Activated CD4-positive, alpha-beta T cell treated with anti-CD3 and anti-CD28 coated beads for 36 hours (primary cell): ENCODE results near the gene RAD51B. TPM values are rescaled to one million over a fixed set of nuclear protein-coding genes. Genes with fewer than 3 reads are reported as not detected.
"Not testable (repeated sequence)": the region's sequence is repeated elsewhere in the genome, so short reads cannot be mapped to it uniquely, and the experiment has no call there.

Experiments used
- ATAC-seq: fragments of 200-7000 bp; cut with Tn5 transposase; one replicate; pipeline ENCODE4 v1.10.0; 2021; ENCODE audit warnings: mild to moderate bottlenecking, moderate library complexity
- CTCF ChIA-PET: fragments of 350-600 bp; sonication (Branson Sonifier 250); formaldehyde crosslinking; loops from one replicate; lab custom pipeline; 2021; ENCODE audit warnings: antibody characterized with exemption; lab: Charles Lee
- POLR2A ChIA-PET: fragments of 350-600 bp; sonication (Branson Sonifier 250); formaldehyde crosslinking; loops from one replicate; lab custom pipeline; 2021; ENCODE audit warnings: antibody characterized with exemption, inconsistent platforms; lab: Charles Lee
- DNase-seq: peaks from one replicate; pipeline ENCODE4 v3.0.0-alpha.2; 2020
- H3K27ac Mint-ChIP-seq: one replicate; pipeline ENCODE4 v1.8.0; 2021; ENCODE audit warnings: mixed read lengths
- H3K27me3 Mint-ChIP-seq: one replicate; pipeline ENCODE4 v1.8.0; 2021; ENCODE audit warnings: mixed read lengths
- H3K36me3 Mint-ChIP-seq: one replicate; pipeline ENCODE4 v1.8.0; 2021; ENCODE audit warnings: low read depth, mixed read lengths
- H3K4me1 Mint-ChIP-seq: one replicate; pipeline ENCODE4 v1.8.0; 2021; ENCODE audit warnings: mixed read lengths
- H3K4me3 Mint-ChIP-seq: one replicate; pipeline ENCODE4 v1.8.0; 2021; ENCODE audit warnings: mild to moderate bottlenecking, moderate library complexity, mixed read lengths
- H3K9me3 Mint-ChIP-seq: one replicate; pipeline ENCODE4 v1.8.0; 2021; ENCODE audit warnings: low read depth, mixed read lengths
- intact Hi-C, 2 experiments: fragments of 100-400 bp; cut with DNase I in 1 of 2; cut with micrococcal nuclease in 1 of 2; formaldehyde crosslinking; loops; one replicate each; pipeline versions ENCODE4 v1.14.2 to v1.15.1; 2022 to 2024; cut with DNase I, micrococcal nuclease
- total RNA-seq, 2 experiments: library from RNA; stranded (reverse); gene quantifications; one replicate each; pipeline ENCODE4 v1.2.3, GENCODE V29; 2021

RAD51B gene
- total RNA-seq, 2 experiments from 2014 or later, result 26.4 to 39.9 TPM

GRCh38 chr14:68301219-68301618, 481.6 kb downstream of the RAD51B start:
- intact Hi-C loops, result no loop called here
- Mint-ChIP-seq H3K4me3 (no peak overlapping the region), H3K36me3 (peaks cover 9% of the 10 kb centered on the region), H3K4me1 (peaks cover 7% of the 10 kb centered on the region), H3K27ac (no peak overlapping the region), H3K9me3 (peaks cover 3% of the 10 kb centered on the region), H3K27me3 (no peaks in the 10 kb centered on the region)
- ChIA-PET POLR2A (no interaction called here), CTCF (interaction anchor here (0.7 to 1.1 kb wide), 3 partner anchors 9 to 175 kb away, joined by 3 read pairs; no protein-coding TSS in a partner anchor)
- no peak for DNase-seq
- no peak for ATAC-seq

GRCh38 chr14:68302938-68303337, 483.4 kb downstream of the RAD51B start:
- H3K27me3 Mint-ChIP-seq, H3K27ac Mint-ChIP-seq, intact Hi-C loops, CTCF ChIA-PET, H3K4me3 Mint-ChIP-seq, ATAC-seq, DNase-seq, POLR2A ChIA-PET, H3K9me3 Mint-ChIP-seq, H3K36me3 Mint-ChIP-seq, H3K4me1 Mint-ChIP-seq: not testable (repeated sequence)

GRCh38 chr14:68305738-68306137, 486.2 kb downstream of the RAD51B start:
- Mint-ChIP-seq H3K36me3 (peaks cover 7% of the 10 kb centered on the region), H3K4me3 (no peak overlapping the region), H3K9me3 (peaks cover 3% of the 10 kb centered on the region), H3K4me1 (peaks cover 17% of the 10 kb centered on the region), H3K27me3 (no peaks in the 10 kb centered on the region), H3K27ac (no peak overlapping the region)
- intact Hi-C loops, result no loop called here
- ChIA-PET CTCF (no interaction called here), POLR2A (no interaction called here)
- ATAC-seq (no peak), DNase-seq (no peak)

GRCh38 chr14:68306265-68306933, 486.8 kb downstream of the RAD51B start:
- DNase-seq (no peak), ATAC-seq (no peak)
- POLR2A ChIA-PET, result no interaction called here
- Mint-ChIP-seq H3K4me1 (peaks cover 17% of the 10 kb centered on the region), H3K27me3 (no peaks in the 10 kb centered on the region), H3K27ac (no peak overlapping the region), H3K9me3 (peaks cover 3% of the 10 kb centered on the region), H3K36me3 (peaks cover 3% of the 10 kb centered on the region), H3K4me3 (no peak overlapping the region)
- CTCF ChIA-PET, result no interaction called here
- intact Hi-C loops, result no loop called here

GRCh38 chr14:68306934-68307789, 487.6 kb downstream of the RAD51B start:
- H3K9me3 Mint-ChIP-seq, result peaks cover 1% of the 10 kb centered on the region
- H3K36me3 Mint-ChIP-seq, result peaks cover 1% of the 10 kb centered on the region
- peaks cover 22% of the 10 kb centered on the region for H3K4me1 Mint-ChIP-seq
- intact Hi-C loops, result no loop called here
- CTCF ChIA-PET, result interaction anchor here (0.6 to 1.3 kb wide), 2 partner anchors 9 to 519 kb away, joined by 3 to 4 read pairs; no protein-coding TSS in a partner anchor
- POLR2A ChIA-PET, result interaction anchor here (0.6 kb wide), 1 partner anchor 250 kb away, joined by 3 read pairs; no protein-coding TSS in a partner anchor
- no peak overlapping the region for H3K27ac Mint-ChIP-seq
- DNase-seq (no peak), ATAC-seq (no peak)
- no peaks in the 10 kb centered on the region for H3K27me3 Mint-ChIP-seq
- no peak overlapping the region for H3K4me3 Mint-ChIP-seq

- Mint-ChIP-seq H3K36me3 (no peaks in the 10 kb centered on the region), H3K27me3 (no peaks in the 10 kb centered on the region), H3K9me3 (no peaks in the 10 kb centered on the region), H3K4me3 (no peak overlapping the region), H3K4me1 (peaks cover 25% of the 10 kb centered on the region), H3K27ac (no peak overlapping the region)
- ATAC-seq, result no peak
- no peak for DNase-seq
- POLR2A ChIA-PET, result interaction anchor here (0.6 kb wide), 1 partner anchor 250 kb away, joined by 3 read pairs; no protein-coding TSS in a partner anchor
- CTCF ChIA-PET, result interaction anchor here (0.6 to 1.3 kb wide), 2 partner anchors 10 to 519 kb away, joined by 3 to 4 read pairs; no protein-coding TSS in a partner anchor
- intact Hi-C loops, result no loop called here
Measured at GRCh38 chr14:68307790-68308168, 488.2 kb downstream of the RAD51B start.

GRCh38 chr14:68308726-68309520, 489.3 kb downstream of the RAD51B start:
- CTCF ChIA-PET, result interaction anchor here (0.6 to 0.7 kb wide), 2 partner anchors 514 to 1446 kb away, joined by 3 read pairs; no protein-coding TSS in a partner anchor
- intact Hi-C loops, result no loop called here
- Mint-ChIP-seq H3K27me3 (no peaks in the 10 kb centered on the region), H3K36me3 (no peaks in the 10 kb centered on the region), H3K9me3 (no peaks in the 10 kb centered on the region), H3K4me3 (no peak overlapping the region), H3K4me1 (peaks cover 32% of the 10 kb centered on the region), H3K27ac (no peak overlapping the region)
- ATAC-seq, result no peak
- POLR2A ChIA-PET, result interaction anchor here (0.6 to 1.0 kb wide), 3 partner anchors 57 to 314 kb away, joined by 3 to 4 read pairs (median 3); no protein-coding TSS in a partner anchor
- no peak for DNase-seq

GRCh38 chr14:68309616-68310015, 490.0 kb downstream of the RAD51B start:
- intact Hi-C loops, result no loop called here
- POLR2A ChIA-PET, result no interaction called here
- Mint-ChIP-seq H3K36me3 (peaks cover 3% of the 10 kb centered on the region), H3K4me3 (no peak overlapping the region), H3K27me3 (no peaks in the 10 kb centered on the region), H3K4me1 (peaks cover 36% of the 10 kb centered on the region), H3K27ac (no peak overlapping the region), H3K9me3 (no peaks in the 10 kb centered on the region)
- DNase-seq (no peak), ATAC-seq (no peak)
- CTCF ChIA-PET, result no interaction called here

GRCh38 chr14:68312300-68312699, 492.7 kb downstream of the RAD51B start:
- ChIA-PET CTCF (interaction anchor here (0.7 to 0.9 kb wide), 3 partner anchors 27 to 189 kb away, joined by 3 to 5 read pairs (median 3); no protein-coding TSS in a partner anchor), POLR2A (interaction anchor here (0.9 to 1.0 kb wide), 2 partner anchors 468 to 473 kb away, joined by 6 to 10 read pairs; no protein-coding TSS in a partner anchor)
- ATAC-seq (no peak), DNase-seq (no peak)
- Mint-ChIP-seq H3K4me3 (no peak overlapping the region), H3K27ac (no peak overlapping the region), H3K4me1 (peaks cover 30% of the 10 kb centered on the region), H3K27me3 (no peaks in the 10 kb centered on the region), H3K36me3 (peaks cover 3% of the 10 kb centered on the region), H3K9me3 (no peaks in the 10 kb centered on the region)
- intact Hi-C loops, result loop anchor here (1.0 to 2.0 kb wide), 2 partner anchors 27 to 57 kb away; no protein-coding TSS in a partner anchor

GRCh38 chr14:68312884-68313610, 493.5 kb downstream of the RAD51B start:
- no peaks in the 10 kb centered on the region for H3K27me3 Mint-ChIP-seq
- H3K4me3 Mint-ChIP-seq, result no peak overlapping the region
- peak; percentile 71 for DNase-seq
- H3K27ac Mint-ChIP-seq, result no peak overlapping the region
- H3K36me3 Mint-ChIP-seq, result peaks cover 3% of the 10 kb centered on the region
- intact Hi-C loops, result loop anchor here (1.0 to 2.0 kb wide), 2 partner anchors 28 to 56 kb away; no protein-coding TSS in a partner anchor
- peak; percentile 93 for ATAC-seq
- H3K4me1 Mint-ChIP-seq, result peaks cover 30% of the 10 kb centered on the region
- POLR2A ChIA-PET, result interaction anchor here (0.9 to 1.0 kb wide), 2 partner anchors 467 to 472 kb away, joined by 6 to 10 read pairs; no protein-coding TSS in a partner anchor
- no peaks in the 10 kb centered on the region for H3K9me3 Mint-ChIP-seq
- CTCF ChIA-PET, result interaction anchor here (0.6 to 1.5 kb wide), 6 partner anchors 28 to 502 kb away, joined by 3 to 7 read pairs (median 3); no protein-coding TSS in a partner anchor
